Measurements from ENCODE around the gene C16orf74.

GRCh38 chr16:85670840-85671239, 80.1 kb downstream of the C16orf74 start:
- TF ChIP-seq, protein P1, sequence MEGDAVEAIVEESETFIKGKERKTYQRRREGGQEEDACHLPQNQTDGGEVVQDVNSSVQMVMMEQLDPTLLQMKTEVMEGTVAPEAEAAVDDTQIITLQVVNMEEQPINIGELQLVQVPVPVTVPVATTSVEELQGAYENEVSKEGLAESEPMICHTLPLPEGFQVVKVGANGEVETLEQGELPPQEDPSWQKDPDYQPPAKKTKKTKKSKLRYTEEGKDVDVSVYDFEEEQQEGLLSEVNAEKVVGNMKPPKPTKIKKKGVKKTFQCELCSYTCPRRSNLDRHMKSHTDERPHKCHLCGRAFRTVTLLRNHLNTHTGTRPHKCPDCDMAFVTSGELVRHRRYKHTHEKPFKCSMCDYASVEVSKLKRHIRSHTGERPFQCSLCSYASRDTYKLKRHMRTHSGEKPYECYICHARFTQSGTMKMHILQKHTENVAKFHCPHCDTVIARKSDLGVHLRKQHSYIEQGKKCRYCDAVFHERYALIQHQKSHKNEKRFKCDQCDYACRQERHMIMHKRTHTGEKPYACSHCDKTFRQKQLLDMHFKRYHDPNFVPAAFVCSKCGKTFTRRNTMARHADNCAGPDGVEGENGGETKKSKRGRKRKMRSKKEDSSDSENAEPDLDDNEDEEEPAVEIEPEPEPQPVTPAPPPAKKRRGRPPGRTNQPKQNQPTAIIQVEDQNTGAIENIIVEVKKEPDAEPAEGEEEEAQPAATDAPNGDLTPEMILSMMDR (IDR thresholded peaks at IDR 0.05): no peak
- TF ChIP-seq POLR2A (IDR thresholded peaks at IDR 0.05): no peak
